ENCODE results near the gene SMIM3. TPM values are rescaled to one million over a fixed set of nuclear protein-coding genes. Genes with fewer than 3 reads are reported as not detected.

SMIM3 gene
- total RNA-seq, 4 donors from 2014 or later, result 6.8 to 38.5 (median 17.6) TPM

GRCh38 chr5:150759334-150759583 is 19.3 kb upstream of the SMIM3 start:
- H3K36me3 ChIP-seq, result peaks cover 0 to 21% (median 4%) of the 10 kb centered on the region in 3 donors
- H3K9me3 ChIP-seq, result no peaks in the 10 kb centered on the region
- no peak for DNase-seq
- intact Hi-C loops (cut with DNase I), result no loop called here
- H3K4me3 ChIP-seq, result peak overlapping the region; percentile 58 to 88 (median 62)
- peak overlapping the region; percentile 92 to 99 (median 96) for H3K27ac ChIP-seq
- no peak for TF ChIP-seq CTCF (IDR thresholded peaks at IDR 0.05)
- TF ChIP-seq POLR2A (IDR thresholded peaks at IDR 0.05), result no peak
- H3K4me1 ChIP-seq, result peaks cover 7 to 56% (median 25%) of the 10 kb centered on the region in 3 donors
- WGBS, 2 donors, result 71 to 84% methylated on average over 4 of the region's 4 CpGs
- no peaks in the 10 kb centered on the region for H3K27me3 ChIP-seq

- intact Hi-C loops (cut with DNase I), result no loop called here
- DNase-seq, result no peak
- Histone ChIP-seq H3K36me3 (no peaks in the 10 kb centered on the region), H3K4me3 (no peak overlapping the region), H3K27me3 (no peaks in the 10 kb centered on the region), H3K9me3 (no peaks in the 10 kb centered on the region), H3K27ac (peak overlapping the region; percentile 48 to 58 (median 52)), H3K4me1 (peaks cover 6 to 37% (median 22%) of the 10 kb centered on the region in 3 donors)
- no peak for TF ChIP-seq POLR2A (IDR thresholded peaks at IDR 0.05)
- TF ChIP-seq CTCF (IDR thresholded peaks at IDR 0.05), result no peak
- WGBS, 2 donors, result 43 to 77% methylated on average over 3 to 5 of the region's 5 CpGs
These were observed 16.3 kb upstream of the SMIM3 start for GRCh38 chr5:150762211-150762610.

- intact Hi-C loops (cut with DNase I), result no loop called here
- no peak for TF ChIP-seq POLR2A (IDR thresholded peaks at IDR 0.05)
- TF ChIP-seq CTCF (IDR thresholded peaks at IDR 0.05), result no peak
- Histone ChIP-seq H3K27me3 (no peaks in the 10 kb centered on the region), H3K4me1 (peaks cover 0 to 29% (median 18%) of the 10 kb centered on the region in 3 donors), H3K36me3 (no peaks in the 10 kb centered on the region), H3K9me3 (no peaks in the 10 kb centered on the region), H3K4me3 (no peak overlapping the region), H3K27ac (peak overlapping the region; percentile 48 to 86 (median 58))
- 53 to 59% methylated on average over 5 to 7 of the region's 7 CpGs for WGBS, 2 donors
- DNase-seq, result no peak
These were observed 15.4 kb upstream of the SMIM3 start for GRCh38 chr5:150763023-150763769.

GRCh38 chr5:150764530-150764929 is 14.0 kb upstream of the SMIM3 start:
- DNase-seq, result no peak
- TF ChIP-seq POLR2A (IDR thresholded peaks at IDR 0.05), result no peak
- TF ChIP-seq CTCF (IDR thresholded peaks at IDR 0.05), result no peak
- peaks cover 0 to 23% (median 18%) of the 10 kb centered on the region in 3 donors for H3K4me1 ChIP-seq
- 73 to 77% methylated on average over 2 of the region's 2 CpGs for WGBS, 2 donors
- no peak overlapping the region for H3K4me3 ChIP-seq
- no peaks in the 10 kb centered on the region for H3K36me3 ChIP-seq
- H3K27me3 ChIP-seq, result no peaks in the 10 kb centered on the region
- H3K9me3 ChIP-seq, result no peaks in the 10 kb centered on the region
- H3K27ac ChIP-seq, result peak overlapping the region; percentile 20 to 86 (median 58)
- intact Hi-C loops (cut with DNase I), result no loop called here

GRCh38 chr5:150765011-150765798 is 13.4 kb upstream of the SMIM3 start:
- no peak overlapping the region for H3K4me3 ChIP-seq
- 91 to 100% methylated on average over 2 of the region's 2 CpGs for WGBS, 2 donors
- DNase-seq, result no peak
- H3K27me3 ChIP-seq, result no peaks in the 10 kb centered on the region
- H3K9me3 ChIP-seq, result no peaks in the 10 kb centered on the region
- intact Hi-C loops (cut with DNase I), result no loop called here
- H3K36me3 ChIP-seq, result no peaks in the 10 kb centered on the region
- peak overlapping the region in 3 of 4 donors; percentile 36 to 86 (median 53) for H3K27ac ChIP-seq
- TF ChIP-seq CTCF (IDR thresholded peaks at IDR 0.05), result no peak
- TF ChIP-seq POLR2A (IDR thresholded peaks at IDR 0.05), result no peak
- peaks cover 0 to 21% (median 18%) of the 10 kb centered on the region in 3 donors for H3K4me1 ChIP-seq
